ENCODE results near the gene MRPL37.

Gene MRPL37

DNA sequence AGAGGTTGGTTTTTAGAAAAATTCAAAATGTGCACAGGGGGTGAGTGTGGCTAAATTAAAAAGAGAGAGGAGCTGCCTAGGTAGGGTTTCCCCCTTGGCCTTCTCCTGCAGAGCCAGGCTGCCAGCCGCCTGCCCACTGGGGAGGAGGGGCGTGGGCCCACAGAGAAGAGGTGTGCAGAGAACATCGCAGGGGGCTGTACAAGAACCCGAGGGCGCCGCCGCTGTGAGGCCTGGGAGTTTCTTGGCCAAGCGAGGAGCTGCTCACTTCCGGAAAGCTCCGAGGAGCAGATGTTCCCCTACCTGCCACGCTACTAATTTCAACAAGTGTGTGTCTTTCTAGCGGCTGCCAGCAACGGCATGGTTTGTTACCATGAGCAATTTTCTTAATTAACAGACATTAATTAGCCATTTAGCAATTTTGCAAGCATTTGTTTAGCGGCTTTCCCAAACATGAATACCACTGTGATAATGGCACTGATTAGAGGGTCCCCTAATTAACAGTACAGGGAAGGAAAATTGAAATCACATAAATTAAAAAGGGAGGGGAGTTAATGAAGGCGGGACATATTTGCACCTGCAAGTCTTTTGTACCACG, 59.7 kb downstream of the MRPL37 start:
- in situ Hi-C loops (cut with MboI; ENCODE audit: low sequenced_read_pairs), result no loop called here

DNA sequence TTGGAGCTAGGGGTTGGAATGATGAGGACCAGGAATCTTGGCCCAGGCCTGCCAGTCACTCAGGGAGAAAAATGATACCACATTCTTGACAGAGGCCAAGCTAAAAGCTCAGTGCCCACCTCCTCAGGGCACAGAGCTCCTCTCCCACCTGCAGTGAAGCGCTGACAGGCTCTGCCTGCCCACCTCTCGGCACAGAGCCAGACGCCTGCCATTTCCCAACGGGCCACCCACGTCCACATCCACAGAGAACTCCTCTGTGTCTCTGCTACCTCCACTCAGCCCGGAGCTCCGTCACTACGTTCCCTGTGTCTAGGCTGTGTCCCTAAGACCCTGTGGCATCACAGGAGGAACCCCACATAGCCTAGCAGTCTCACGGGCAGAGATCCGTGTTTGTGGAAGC, 60.8 kb downstream of the MRPL37 start:
- in situ Hi-C loops (cut with MboI; ENCODE audit: low sequenced_read_pairs), result no loop called here

DNA sequence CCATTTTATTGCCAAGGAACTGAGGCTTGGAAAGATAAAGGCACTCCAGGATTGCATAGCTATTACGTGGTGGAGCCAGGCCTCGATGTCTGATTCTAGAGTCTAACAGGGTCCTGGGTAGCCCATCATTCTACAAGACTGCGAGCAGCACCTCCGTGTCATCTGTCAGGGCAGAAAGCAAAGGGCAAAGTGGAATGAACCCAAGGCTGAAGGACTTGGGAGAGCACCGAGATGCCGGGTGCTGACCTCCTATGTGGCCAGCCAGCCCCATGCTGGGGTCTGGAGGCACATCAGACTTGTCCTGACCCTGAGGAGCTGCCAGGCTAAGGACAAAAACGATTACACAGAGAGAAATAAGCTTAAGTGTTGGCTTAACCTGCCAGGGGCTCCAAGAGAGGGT, 62.3 kb downstream of the MRPL37 start:
- in situ Hi-C loops (cut with MboI; ENCODE audit: low sequenced_read_pairs), result no loop called here

DNA sequence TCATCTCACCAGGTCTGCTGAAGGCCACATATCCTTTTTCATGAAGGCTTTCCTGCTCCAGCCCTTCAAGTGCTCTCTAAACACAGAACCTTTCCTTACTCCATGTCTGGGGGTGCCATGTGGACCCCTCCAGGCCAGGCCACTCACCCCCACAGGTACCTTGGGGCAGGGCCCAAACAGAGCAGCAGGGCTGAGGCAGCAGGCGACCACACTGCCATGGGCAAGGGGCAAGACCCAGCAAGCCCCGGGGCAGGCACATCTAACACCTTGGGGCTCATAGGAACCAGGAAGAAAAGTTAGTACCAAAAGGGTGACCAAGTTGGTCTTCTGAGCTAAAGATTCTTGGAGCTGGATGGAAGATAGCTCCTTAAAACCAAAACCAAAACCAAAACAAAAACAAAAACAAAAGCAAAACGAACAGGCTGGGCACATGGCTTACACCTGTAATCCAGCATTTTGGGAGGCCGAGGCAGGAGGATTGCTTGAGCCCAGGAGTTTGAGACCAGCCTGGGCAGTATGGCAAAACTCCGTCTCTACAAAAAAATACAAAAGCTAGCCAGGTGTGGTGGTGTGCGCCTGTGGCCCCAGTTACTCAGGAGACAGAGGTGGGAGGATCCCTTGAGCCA, 63.7 kb downstream of the MRPL37 start:
- in situ Hi-C loops (cut with MboI; ENCODE audit: low sequenced_read_pairs), result no loop called here

DNA sequence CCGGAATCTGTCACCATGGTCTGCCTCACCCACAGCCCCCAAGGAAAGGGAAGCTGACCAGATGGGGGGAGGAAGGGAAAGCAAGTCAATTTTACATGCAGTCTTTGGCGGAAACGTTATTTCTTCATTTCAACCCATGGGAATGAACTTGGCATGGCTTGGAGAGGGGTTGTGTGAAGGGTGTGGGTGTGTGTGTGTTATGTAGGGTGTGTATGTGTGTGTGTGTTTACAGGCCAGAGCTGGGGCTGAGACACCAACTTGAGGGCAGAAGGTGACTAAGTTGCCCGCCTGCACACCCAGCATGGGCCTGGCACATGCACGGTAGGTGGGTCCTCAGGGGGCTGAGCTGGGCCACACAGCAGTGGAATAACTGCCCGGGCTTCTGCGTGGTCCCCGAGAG, 65.2 kb downstream of the MRPL37 start:
- in situ Hi-C loops (cut with MboI; ENCODE audit: low sequenced_read_pairs), result no loop called here

DNA sequence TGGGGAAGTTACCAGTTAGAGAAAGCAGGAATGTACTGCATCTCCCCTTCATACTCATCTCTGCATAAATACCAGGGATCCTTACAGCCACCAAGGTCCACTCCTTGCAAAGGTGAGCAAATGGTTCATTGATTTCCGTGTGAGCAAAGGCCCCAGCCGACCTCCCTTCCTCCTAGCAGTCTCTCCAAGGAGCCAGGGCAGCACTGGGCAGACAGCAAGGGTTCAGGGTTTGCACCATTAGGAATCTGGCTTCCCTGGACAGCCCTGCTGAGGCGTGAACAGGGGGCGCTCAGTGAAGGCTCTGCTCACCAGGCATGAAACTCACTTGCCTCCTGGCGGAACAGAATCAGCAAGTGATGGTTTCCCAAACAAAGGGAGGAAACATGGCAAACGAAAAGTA, 65.7 kb downstream of the MRPL37 start:
- in situ Hi-C loops (cut with MboI; ENCODE audit: low sequenced_read_pairs), result no loop called here

DNA sequence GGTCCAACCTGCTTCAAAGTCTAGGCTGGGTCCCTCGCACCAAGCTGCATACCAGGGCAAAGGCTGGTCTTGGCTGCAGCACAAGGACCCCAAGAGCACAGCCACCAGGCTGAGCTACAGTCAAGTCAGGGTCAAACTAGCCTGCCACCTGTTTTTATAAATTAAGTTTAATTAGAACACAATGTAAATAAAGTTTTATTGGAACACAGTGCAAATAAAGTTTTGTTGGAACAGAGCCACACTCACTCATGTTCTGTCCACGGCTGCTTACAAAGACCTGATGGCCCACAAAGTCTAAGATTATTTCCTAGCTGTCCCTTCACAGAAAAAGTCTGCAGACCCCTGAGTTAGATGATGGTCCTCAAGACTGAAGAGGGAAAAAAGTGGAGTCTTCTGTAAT, 66.2 kb downstream of the MRPL37 start:
- in situ Hi-C loops (cut with MboI; ENCODE audit: low sequenced_read_pairs), result no loop called here

DNA sequence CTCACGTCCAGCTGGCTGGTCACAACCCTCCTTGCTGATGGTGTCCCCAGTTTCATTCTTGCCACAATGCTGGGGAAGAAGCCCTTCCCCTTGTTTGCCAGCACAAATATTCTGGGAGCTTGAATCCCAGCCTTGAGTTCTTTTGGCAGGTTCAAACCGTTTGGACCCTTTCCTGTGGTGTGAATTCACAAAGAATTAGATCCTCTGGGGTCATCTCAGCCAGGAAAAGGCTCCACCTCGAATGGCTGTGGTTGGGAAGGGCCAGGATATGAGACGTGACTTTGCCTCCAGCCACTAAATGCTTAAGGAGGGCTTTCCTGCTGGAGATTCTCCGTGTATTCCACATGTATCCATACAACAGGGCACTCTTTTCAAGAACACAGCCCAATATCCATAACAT, 66.9 kb downstream of the MRPL37 start:
- in situ Hi-C loops (cut with MboI; ENCODE audit: low sequenced_read_pairs), result no loop called here
